K562 (cell line): Measurements from ENCODE around the gene MRPL10. TPM values are rescaled to one million over a fixed set of nuclear protein-coding genes. Genes with fewer than 3 reads are reported as not detected.

Experiments
- ATF6 ChIP-seq: sonication (generic); formaldehyde crosslinking; IDR thresholded peaks from 2 replicates; pipeline ENCODE4 v1.4.0; 2020; ENCODE audit warnings: mild to moderate bottlenecking, missing genetic modification reagents
- CBX8 ChIP-seq: fragments of 200-600 bp; sonication (generic); IDR thresholded peaks from 2 replicates; pipeline ENCODE4 v1.6.1; 2012; ENCODE audit warnings: borderline replicate concordance, mixed run types, low read depth, mild to moderate bottlenecking, moderate library complexity, mixed read lengths, low read length, control low read depth, inconsistent platforms; ENCODE audit not compliant: poor library complexity, severe bottlenecking; ENCODE audit errors: extremely low read depth
- DACH1 ChIP-seq: fragments of 450-650 bp; IDR thresholded peaks from 2 replicates; pipeline ENCODE4 v1.6.1; 2018; ENCODE audit not compliant: partially characterized antibody
- FIP1L1 ChIP-seq: fragments of 200-400 bp; formaldehyde crosslinking; IDR thresholded peaks from 2 replicates; pipeline ENCODE4 v1.6.1; 2018; ENCODE audit warnings: mild to moderate bottlenecking, low read depth, low read length; ENCODE audit not compliant: poor library complexity, severe bottlenecking
- FOSL1 ChIP-seq: fragments of 200-800 bp; sonication (Bioruptor generic); conservative IDR thresholded peaks from 2 replicates; pipeline ENCODE4 v1.6.1; 2016; ENCODE audit warnings: missing genetic modification characterization, missing compliant biosample characterization
- FOXJ2 ChIP-seq: fragments of 200-800 bp; sonication (Bioruptor generic); IDR thresholded peaks from 2 replicates; pipeline ENCODE4 v1.6.1; 2016; ENCODE audit warnings: missing genetic modification characterization, missing compliant biosample characterization
- MEF2D ChIP-seq: conservative IDR thresholded peaks from 2 replicates; pipeline ENCODE4 v1.6.1; 2016; ENCODE audit warnings: low read depth, missing genetic modification characterization, missing compliant biosample characterization
- PML ChIP-seq: IDR thresholded peaks from 2 replicates; pipeline ENCODE4 v1.6.1; 2012; ENCODE audit warnings: low read length, inconsistent platforms
- POLR2AphosphoS2 ChIP-seq: IDR thresholded peaks from 2 replicates; pipeline ENCODE4 v1.6.1; 2012; ENCODE audit warnings: low read length, improper control_type of control experiment
- POLR2B ChIP-seq: fragments of 450-650 bp; IDR thresholded peaks from 2 replicates; pipeline ENCODE4 v1.6.1; 2018; ENCODE audit warnings: low read depth; ENCODE audit not compliant: partially characterized antibody
- PTBP1 ChIP-seq: fragments of 200-400 bp; formaldehyde crosslinking; IDR thresholded peaks from 2 replicates; pipeline ENCODE4 v1.6.1; 2017; ENCODE audit warnings: low read depth, low read length
- SLC30A9 ChIP-seq: fragments of 250-450 bp; sonication (Bioruptor Pico); IDR thresholded peaks from 2 replicates; pipeline ENCODE4 v1.8.0; 2022; ENCODE audit warnings: mild to moderate bottlenecking, moderate library complexity
- ZMIZ1 ChIP-seq, 2 experiments: fragments of 150-350 bp in 1 of 2; IDR thresholded peaks; 2 replicates each; pipeline ENCODE4 v1.6.1; 2012 to 2016; ENCODE audit warnings: low read depth in 2 of 2, low read length in 2 of 2, mild to moderate bottlenecking in 1 of 2, moderate library complexity in 1 of 2
- ZNF12 ChIP-seq: sonication (generic); formaldehyde crosslinking; IDR thresholded peaks from 2 replicates; pipeline ENCODE4 v1.4.0; 2020; ENCODE audit warnings: mild to moderate bottlenecking, missing genetic modification reagents
- ZNF224 ChIP-seq: sonication (generic); formaldehyde crosslinking; IDR thresholded peaks from 2 replicates; pipeline ENCODE4 v1.8.0; 2022; ENCODE audit warnings: mild to moderate bottlenecking, missing genetic modification reagents
- ZNF507 ChIP-seq: conservative IDR thresholded peaks from 2 replicates; pipeline ENCODE4 v1.6.1; 2017; ENCODE audit warnings: missing genetic modification characterization, missing compliant biosample characterization
- polyA plus RNA-seq, 8 experiments: library from polyadenylated mRNA; depleted of rRNA in 4 of 8; stranded (reverse) in 5 of 8; unstranded in 3 of 8; fragments of >200 nt; fragmentation: Nextera tagmentation in 2 of 8; fragmentation: Illumina TruSeq in 1 of 8; extraction: Ambion mirVana in 2 of 8; extraction: Trizol in 1 of 8; gene quantifications; 2 replicates each; pipeline versions ENCODE4 v1.2.1 to v1.2.3, GENCODE V29; 2011 to 2014; ENCODE audit warnings: inconsistent platforms in 1 of 8, missing spikeins in 1 of 8
- total RNA-seq, 7 experiments: library from RNA; depleted of rRNA in 6 of 7; stranded (reverse); fragments of >200 nt in 6 of 7; fragmentation: Illumina TruSeq in 2 of 7; extraction: Trizol in 2 of 7; gene quantifications; 2 replicates each; pipeline versions ENCODE4 v1.2.1 to v1.2.3, GENCODE V29; 2011 to 2021; ENCODE audit warnings: low replicate concordance in 1 of 7
- TF ChIP-seq, protein P1 (sequence below): fragments of 250-450 bp; sonication (Bioruptor Pico); IDR thresholded peaks from 2 replicates; pipeline ENCODE4 v1.8.0; 2022; ENCODE audit warnings: moderate library complexity, mild to moderate bottlenecking, inconsistent platforms
- TF ChIP-seq, protein P2 (sequence below): sonication (generic); formaldehyde crosslinking; IDR thresholded peaks from 2 replicates; pipeline ENCODE4 v1.8.0; 2022; ENCODE audit warnings: missing genetic modification reagents, mild to moderate bottlenecking, moderate library complexity, borderline replicate concordance

MRPL10 gene
- total and polyA plus RNA-seq, 9 of the 15 experiments (the other 6 are each of a cell fraction or from before 2014, with no cell fraction given), result 27.8 to 105 (median 67.3) TPM

DNA sequence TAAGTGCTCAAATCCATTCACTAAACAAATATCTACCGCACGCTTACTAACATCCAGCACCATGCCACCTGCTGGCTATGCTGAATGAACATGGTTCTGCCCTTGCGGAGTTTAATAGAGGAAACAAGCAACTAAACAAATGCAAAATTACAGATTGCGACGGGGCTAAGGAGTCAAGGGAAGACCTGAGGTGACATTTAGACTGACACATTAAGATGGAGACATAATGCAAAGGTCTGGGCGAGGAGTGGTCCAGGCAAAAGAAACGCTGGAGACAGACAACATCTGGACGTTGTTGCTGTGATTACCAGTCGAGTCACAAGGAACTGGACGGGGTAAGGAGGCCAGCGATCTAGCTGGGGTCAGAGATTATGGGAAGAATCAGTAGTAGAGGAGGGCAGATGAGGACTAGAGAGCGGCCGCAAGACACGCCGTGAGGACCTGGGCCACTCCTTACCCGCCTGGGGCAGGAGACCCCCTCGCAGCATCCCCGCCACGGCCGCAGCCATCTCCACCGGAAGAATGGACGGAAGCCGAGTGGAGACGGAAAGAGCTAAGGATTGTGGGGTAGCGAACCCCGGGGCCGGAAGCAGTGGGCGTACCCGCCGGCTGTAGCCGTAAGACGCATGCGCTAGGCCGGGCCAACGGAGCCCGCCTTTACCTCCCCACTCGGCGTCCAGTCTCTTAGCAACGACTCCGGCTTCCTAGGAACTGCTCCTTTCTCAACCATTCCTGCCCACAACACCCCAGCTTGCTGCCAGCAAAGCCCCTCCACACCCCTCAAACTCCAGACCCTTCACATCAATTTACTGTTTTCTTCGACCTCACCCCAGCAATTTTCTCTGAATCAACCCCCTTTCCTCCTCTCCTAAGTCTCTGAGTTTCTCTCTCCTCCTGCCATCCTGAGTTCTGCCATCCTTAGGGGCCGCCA lies at the start of gene MRPL10, which contains the start of gene LRRC46 (continued):
- TF ChIP-seq FOXJ2, result no peak
- peak; percentile 96 for TF ChIP-seq POLR2B
- no peak for TF ChIP-seq SLC30A9 (CRISPR knock-in tag)
- peak; percentile 79 for TF ChIP-seq PML
- no peak; the same call in 1 of the 2 replicates for TF ChIP-seq POLR2AphosphoS2
- TF ChIP-seq DACH1, result no peak
- no peak for TF ChIP-seq ZNF507 (tag)
- TF ChIP-seq, protein P1, sequence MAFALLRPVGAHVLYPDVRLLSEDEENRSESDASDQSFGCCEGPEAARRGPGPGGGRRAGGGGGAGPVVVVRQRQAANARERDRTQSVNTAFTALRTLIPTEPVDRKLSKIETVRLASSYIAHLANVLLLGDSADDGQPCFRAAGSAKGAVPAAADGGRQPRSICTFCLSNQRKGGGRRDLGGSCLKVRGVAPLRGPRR (CRISPR knock-in tag), result no peak
- no peak; a peak in 2 of 4 replicates for TF ChIP-seq ZMIZ1 (IDR thresholded peaks at IDR 0.05; ENCODE audit: low read depth in 2 of 2, low read length in 2 of 2)
- no peak for TF ChIP-seq PTBP1
- no peak for TF ChIP-seq FIP1L1
- TF ChIP-seq MEF2D (tag), result no peak
- TF ChIP-seq ZNF12, result no peak
- TF ChIP-seq CBX8, result no peak
- TF ChIP-seq FOSL1 (tag), result peak; percentile 24; the same call in 1 of the 2 replicates
- TF ChIP-seq ZNF224 (CRISPR knock-in tag), result no peak
- TF ChIP-seq, protein P2, sequence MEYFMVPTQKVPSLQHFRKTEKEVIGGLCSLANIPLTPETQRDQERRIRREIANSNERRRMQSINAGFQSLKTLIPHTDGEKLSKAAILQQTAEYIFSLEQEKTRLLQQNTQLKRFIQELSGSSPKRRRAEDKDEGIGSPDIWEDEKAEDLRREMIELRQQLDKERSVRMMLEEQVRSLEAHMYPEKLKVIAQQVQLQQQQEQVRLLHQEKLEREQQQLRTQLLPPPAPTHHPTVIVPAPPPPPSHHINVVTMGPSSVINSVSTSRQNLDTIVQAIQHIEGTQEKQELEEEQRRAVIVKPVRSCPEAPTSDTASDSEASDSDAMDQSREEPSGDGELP, result peak; percentile 79
- no peak for TF ChIP-seq ATF6
